Stromal cell of bone marrow (primary cell): ENCODE data around the gene KCND3.

Source experiments
- DNase-seq: peaks from one replicate; pipeline ENCODE4 v3.0.0-alpha.2; 2012; ENCODE audit warnings: low read depth

Gene KCND3

GRCh38 chr1:111988377-111988742 is 1.1 kb downstream of the KCND3 start:
- no peak for DNase-seq

DNA sequence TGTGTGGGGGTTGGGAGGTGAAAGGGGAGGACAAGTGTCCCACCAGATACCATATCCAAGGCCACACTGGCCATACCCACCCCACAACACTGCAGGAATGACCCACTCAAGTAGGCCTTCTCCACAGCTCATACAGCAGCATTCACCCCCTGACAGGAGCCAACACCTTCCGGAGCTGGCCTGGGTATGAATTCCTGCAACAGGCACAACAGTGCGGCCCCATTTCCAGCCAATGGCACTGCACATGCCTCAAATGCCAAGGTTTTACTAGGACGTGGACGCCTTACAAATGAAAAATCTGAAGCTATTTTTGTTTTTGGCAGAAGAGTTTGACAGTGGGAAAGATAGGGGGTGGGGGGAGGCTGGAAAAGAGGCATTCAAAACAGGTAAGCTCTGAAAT is 2.0 kb downstream of the KCND3 start:
- DNase-seq: no peak

GRCh38 chr1:111983500-111983899 is 6.0 kb downstream of the KCND3 start:
- DNase-seq: no peak

- DNase-seq: no peak
Measured at GRCh38 chr1:111982428-111982827, 7.0 kb downstream of the KCND3 start.

DNA sequence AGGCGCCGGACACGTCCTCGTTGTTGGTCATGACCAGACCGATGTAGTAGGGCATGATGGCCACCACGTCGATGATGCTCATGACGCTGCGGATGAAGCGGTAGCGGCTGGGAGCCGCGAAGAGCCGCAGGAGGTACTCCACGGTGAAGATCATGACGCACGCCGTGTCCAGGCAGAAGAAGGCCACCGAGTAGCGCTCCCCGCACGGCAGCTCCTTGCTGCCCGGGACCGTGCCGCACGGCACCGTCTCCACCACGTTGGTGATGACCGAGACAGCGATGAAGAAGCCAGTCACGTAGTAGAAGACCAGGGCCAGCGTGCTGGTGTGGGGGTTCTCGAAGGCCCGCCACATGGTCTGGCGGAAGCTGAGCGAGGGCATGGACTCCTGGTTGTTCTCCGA is 7.6 kb downstream of the KCND3 start:
- DNase-seq: no peak

DNA sequence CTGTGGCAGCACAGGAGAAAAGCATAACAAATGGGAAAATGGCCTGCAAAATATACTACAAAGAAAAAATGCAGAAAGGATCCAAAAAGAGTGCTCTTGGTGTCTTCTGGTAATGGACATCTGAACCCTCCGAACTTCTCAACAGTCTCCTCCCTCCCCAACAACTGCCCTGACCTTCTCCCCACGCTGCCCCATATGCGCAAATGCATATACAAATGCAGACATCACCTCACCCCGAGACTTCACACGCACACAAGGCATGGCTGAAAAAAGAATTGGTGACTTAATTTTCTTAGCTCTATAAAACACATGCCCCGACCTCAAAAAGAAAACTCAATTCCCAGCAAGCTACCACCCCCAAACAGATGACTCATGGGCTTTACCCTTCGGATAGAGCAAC is 8.4 kb downstream of the KCND3 start:
- DNase-seq: no peak

DNA sequence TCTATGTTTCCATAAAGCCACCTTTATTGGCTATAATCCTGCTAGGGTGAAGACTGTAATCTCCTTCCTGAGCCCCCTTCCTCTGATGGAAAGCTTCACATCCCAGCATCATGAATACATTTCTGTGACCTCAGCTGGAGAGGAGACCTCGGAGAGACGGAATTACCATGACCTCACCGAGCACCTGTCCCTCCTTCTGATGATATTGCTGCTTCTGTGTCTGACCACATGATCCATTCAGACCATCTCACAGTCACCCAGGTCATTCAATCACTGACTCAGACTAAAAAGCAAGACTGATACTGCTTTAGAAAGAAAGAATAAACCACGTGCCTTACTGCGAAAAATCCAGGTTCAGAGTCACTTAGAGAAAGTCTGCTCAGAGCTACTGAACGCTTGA is 8.8 kb downstream of the KCND3 start:
- no peak for DNase-seq

- no peak for DNase-seq
Measured at GRCh38 chr1:111978695-111979094, 10.8 kb downstream of the KCND3 start.

DNA sequence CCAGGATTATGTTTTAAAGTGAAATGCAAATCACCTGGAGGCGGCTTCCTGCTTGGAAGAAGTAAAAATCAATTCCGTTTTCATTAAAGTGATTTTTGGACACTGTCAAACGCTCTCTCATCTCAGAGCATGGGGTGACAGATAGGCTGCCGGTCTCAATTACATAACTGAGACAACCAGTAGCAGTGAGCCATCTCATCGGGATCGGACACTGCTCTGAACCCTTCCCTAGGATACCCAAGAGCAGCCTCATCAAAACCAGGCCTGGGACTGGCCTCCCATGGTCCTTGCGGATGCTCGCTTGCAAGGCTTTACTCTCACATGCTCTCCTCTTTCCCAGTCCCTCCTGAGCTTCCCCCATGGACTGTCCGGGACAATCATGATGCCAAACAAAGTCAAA is 12.1 kb downstream of the KCND3 start:
- DNase-seq: no peak

DNA sequence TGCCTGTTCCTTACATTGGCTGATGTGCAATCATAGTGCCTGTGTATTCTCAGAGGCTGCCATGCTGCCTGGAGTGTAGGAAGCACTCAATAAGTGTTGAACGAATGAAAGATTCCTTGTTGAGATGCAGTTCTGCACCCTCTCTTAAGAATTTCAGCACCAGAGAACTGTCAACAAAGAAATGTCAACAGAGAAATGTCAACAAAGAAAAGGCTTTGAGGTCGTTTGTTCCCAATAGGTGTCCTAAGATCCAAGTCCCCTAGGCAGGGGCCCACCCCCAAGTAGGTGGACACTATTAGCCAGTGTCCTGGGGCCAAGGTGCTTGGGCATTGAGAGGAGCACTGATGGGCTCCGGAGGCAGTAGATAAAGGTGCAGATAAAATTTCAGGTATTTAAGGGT is 12.6 kb downstream of the KCND3 start:
- DNase-seq: no peak

DNA sequence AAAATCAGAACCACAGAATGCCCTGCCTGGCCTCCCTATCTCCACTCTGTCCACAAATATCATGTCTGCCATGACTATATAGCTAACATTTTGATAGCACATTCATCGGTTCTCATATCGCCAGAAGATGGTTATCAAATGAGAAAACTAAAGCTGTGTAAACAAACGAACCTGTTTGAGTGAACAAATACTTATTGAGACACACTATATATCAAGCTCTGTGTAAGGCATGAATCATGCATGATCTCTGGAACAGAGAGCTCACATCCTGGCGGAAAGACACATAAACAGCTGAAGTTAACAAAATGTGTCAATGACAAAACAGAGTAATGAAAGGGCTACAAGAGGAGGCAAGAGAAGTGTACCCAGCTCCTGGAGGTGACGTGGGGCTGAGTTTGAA is 13.1 kb downstream of the KCND3 start:
- DNase-seq: no peak

GRCh38 chr1:111973150-111973790 is 16.2 kb downstream of the KCND3 start:
- DNase-seq: no peak

DNA sequence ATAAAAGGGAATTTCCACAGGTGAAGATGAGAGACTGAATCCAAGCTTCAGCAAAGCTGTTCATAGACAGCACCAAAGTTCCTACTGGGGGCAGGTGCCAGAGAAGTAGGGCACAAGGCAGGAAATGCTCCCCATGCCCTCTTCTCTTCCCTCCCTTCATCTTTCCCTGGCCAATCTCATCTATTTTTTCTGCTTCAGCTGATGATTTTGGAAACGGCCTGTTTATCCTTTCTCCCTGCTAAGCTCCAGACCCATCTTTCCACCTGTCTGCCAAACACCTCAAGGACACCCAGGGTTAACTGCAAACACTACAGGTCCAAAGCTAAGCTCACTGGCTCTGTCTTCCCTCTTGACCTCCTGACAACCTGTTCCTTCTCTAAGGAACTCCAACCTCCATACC is 18.1 kb downstream of the KCND3 start:
- DNase-seq: no peak

DNA sequence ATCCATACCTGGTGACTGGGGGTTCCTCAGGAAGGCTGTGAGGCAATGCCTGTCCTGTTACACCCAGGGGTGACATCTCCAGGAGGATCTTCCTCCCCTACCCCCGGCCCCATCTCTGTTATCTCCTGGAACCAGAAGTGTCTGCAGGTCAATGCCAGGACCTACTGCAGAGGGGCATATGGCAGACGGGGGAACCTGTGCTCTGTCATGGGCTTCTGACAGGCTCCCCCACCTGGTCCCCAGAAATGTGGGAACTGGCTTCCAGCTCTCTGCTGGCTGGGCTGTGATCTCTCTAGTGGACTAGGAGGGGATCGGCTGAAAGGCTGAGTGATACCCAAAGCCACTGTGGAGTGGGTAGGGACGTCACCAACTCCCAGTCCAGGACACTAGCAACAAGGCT is 21.0 kb downstream of the KCND3 start:
- no peak for DNase-seq

DNA sequence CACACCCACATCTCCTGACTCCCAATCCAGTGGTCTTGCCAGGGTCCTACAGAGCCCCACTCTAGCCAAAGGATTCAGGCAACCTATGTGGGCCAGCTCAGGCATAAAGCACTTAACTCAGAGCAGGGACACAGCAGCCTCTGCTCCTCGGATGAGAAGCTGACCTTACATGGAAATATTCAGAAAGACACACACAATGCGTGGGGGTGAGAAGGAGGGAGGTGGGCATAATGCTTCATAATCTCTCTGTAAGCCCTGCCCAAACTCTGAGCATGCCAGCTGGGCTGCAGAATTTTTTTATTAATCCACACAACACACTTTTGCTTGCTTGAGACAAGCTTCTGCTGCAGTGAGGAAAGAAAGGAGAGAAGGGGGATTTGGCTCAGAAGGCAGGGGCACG is 21.6 kb downstream of the KCND3 start:
- no peak for DNase-seq

DNA sequence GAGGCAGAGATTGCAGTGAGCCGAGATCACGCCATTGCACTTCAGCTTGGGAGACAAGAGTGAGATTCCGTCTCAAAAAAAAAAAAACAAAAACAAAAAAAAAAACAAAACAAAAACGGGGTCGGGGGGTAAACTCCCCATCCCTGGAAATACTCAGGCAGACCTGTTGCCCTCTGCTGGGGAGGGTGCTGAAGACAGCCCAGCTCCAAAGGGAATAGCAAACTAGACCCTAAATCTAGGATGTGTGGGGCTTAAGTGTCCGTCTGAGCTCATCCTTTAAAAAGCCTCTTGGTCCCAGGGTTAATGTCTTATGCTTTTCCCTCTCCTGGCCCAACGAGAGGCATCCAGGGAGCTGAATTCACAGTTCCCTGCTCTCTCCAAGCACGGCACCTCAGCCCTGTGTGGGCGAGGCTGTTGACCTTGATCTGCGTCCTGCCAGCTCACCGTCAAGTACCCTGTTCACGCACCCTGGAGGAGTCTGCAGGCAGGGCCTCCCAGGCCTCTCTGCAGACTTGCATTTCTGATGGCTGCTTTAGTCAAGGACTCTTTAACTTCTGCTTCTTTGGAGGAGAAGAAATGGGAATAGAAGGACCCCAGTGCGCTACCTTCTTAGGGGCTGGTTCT is 22.3 kb downstream of the KCND3 start:
- DNase-seq: no peak

GRCh38 chr1:111965781-111966443 is 23.6 kb downstream of the KCND3 start:
- DNase-seq: no peak

DNA sequence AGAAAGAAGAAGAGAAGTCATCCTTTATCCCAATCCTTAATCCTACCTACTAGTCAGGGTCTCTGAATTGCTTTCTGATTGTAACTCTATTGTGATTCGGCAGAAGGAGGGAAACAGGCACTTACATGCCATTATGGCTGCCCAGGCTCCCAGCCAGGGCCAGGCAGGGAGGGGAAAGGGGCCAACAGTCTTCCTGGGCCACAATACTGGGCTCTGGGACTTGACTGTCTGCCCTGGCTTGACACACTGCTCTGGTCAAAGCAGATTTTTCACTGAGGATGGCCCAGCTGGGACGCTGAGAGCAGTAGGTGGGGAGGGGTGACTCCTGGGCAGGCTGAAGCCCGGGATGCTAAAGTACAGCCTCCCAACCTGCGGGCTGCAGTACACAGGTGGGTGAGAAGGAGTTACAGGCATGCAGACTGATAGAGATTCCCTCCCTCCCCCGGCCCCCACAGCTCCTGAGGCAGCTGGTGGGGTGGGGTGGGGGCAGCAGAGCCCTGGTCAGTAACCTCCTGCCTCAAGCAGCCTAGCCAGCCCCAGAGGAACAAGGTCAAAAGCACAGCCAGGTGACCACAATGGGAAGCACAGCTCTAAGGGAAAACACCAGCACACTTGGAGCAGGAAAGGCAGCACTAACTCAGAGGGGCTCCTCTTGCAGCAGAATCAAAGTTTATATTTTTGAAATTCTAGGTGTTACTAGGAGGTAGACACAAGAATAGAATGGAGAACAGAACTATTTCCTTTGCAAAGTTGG is 25.3 kb downstream of the KCND3 start:
- no peak for DNase-seq

DNA sequence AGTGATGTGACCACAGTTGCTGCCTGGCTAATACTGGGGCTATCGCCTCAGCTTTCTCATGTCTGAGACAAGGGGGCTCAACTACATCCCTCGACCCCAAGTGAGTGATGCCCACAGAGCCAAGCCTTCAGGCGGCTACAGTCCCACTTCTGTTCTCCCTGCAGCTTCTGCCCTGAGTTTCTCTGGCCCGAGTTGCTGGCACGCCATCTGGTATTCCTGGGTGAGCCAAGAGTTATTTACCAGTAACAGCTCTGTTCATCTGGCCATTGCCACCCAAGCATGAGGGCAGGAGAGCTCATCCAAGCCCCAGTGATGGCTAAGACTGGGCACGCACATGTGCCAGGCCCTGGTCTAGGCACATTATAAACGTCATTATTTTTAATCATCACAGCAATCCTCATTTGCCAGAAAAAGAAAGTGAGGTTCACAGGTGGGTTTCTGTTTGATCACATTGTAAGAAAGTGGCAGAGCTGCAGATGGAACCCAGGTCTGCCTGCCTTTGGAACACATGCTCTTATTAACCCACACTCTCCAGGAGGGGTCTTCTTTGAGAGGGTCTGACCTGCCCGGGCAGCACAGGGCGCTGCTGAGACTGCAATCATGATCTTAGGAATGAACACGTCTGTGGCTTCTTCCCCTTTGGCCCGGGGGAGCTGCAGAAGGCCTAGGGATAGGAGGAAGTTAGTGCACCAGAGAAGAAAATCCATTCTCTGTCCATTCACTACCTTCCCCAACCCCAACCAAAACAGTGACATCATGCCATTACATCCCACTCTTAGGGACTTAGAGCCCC is 27.5 kb downstream of the KCND3 start:
- DNase-seq: no peak

GRCh38 chr1:111961016-111961415 is 28.5 kb downstream of the KCND3 start:
- DNase-seq: no peak

DNA sequence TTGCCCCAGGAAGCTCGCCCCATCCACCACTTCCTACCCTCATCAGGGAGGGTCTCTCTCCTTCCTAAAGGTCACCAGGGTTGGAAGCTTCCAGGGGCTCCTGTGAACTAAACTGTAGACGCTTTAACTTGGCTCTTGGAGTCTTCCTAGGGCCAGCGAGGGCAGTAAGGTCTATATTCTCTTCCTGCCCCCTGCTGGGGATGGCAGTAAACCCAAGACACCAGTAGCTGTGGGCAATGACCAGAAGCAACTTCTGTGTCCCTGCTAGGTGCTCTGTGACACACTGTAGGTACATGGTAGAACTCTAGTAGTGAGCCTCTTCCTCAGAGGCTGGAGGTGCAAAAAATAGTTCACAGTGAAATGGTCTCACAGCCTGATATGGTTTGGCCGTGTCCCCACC is 30.0 kb downstream of the KCND3 start:
- DNase-seq: no peak

DNA sequence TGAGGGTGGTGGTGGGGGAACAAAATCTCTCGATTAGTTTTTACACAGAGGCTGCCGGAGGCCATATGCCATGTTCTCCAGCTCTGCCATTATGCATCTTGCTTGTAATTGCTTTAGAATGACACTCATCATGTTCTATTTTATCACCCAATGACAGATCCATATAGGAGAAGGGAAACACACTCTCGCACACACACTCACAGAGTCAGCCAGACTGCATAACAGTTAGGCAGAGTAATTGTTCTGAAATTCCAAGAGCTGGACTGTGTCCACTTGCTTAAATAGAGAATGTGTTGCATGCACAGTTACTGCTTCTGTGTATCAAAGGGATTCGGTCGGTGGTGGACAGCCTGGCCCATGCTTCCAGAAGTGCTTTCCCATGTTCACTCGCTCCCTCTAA is 30.6 kb downstream of the KCND3 start:
- DNase-seq: no peak
